ENCODE results near the gene TLCD3B. TPM values are rescaled to one million over a fixed set of nuclear protein-coding genes. Genes with fewer than 3 reads are reported as not detected.
A peak's percentile ranks its signal among the peaks of the same experiment; 100 is the strongest.

The TLCD3B gene, protein sequence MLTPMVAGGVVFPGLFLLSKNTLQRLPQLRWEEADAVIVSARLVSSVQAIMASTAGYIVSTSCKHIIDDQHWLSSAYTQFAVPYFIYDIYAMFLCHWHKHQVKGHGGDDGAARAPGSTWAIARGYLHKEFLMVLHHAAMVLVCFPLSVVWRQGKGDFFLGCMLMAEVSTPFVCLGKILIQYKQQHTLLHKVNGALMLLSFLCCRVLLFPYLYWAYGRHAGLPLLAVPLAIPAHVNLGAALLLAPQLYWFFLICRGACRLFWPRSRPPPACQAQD
- not detected for total RNA-seq
- under 1 TPM in 1 of 3 donors, not detected in 2; 0.54 TPM for polyA plus RNA-seq

DNA sequence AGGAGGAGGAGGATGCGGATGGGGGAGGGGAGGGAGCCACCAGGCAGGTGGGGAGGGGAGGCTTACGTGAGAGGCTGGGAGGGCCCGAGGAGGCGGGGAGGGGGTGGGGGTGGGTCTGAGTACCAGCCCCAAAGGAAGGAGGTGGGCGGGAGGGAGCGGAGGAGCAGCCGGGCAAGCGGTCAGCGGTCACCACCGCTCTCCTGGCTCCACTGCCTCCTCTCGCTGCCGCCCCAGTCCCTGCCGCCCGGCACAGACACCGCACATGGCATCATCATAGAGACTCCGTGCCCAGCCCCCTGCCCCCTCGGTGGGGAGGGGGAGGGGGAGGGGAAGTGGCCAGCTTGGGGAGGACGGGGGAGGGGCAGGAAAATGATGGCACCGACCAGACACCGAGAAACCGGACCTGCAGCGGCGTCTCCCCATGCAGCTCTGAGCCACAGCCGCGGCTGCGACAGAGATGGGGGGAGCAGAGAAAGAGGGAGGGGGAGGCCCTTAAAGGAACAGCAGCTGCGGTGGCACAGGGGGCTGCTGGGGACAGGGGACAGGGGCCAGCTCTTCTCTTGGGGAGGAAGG is at the start of gene TLCD3B:
Gene TLCD3B, minus strand, starts transcription at position 431 of the 573 bp plus-strand sequence. CDS start 744 bp downstream, outside the sequence.
- Histone ChIP-seq H3K4me3 (peak within 1 kb of the TSS in 1 of 4 donors; percentile 14), H3K36me3 (no peaks in the 10 kb centered on the region), H3K27ac (no peak within 1 kb of the TSS), H3K4me1 (peaks cover 0 to 13% (median 9%) of the 10 kb centered on the region in 4 donors), H3K9me3 (no peaks in the 10 kb centered on the region), H3K27me3 (peaks cover 44 to 96% (median 83%) of the 10 kb centered on the region in 3 donors)
- no peak for DNase-seq
- intact Hi-C loops (cut with DNase I) = no loop called here
- WGBS, 2 donors = 3 to 5% methylated on average over 27 of the region's 27 CpGs
- no peak for TF ChIP-seq EP300 (IDR thresholded peaks at IDR 0.05)
- TF ChIP-seq POLR2A (IDR thresholded peaks at IDR 0.05) = no peak
- TF ChIP-seq, protein P1, sequence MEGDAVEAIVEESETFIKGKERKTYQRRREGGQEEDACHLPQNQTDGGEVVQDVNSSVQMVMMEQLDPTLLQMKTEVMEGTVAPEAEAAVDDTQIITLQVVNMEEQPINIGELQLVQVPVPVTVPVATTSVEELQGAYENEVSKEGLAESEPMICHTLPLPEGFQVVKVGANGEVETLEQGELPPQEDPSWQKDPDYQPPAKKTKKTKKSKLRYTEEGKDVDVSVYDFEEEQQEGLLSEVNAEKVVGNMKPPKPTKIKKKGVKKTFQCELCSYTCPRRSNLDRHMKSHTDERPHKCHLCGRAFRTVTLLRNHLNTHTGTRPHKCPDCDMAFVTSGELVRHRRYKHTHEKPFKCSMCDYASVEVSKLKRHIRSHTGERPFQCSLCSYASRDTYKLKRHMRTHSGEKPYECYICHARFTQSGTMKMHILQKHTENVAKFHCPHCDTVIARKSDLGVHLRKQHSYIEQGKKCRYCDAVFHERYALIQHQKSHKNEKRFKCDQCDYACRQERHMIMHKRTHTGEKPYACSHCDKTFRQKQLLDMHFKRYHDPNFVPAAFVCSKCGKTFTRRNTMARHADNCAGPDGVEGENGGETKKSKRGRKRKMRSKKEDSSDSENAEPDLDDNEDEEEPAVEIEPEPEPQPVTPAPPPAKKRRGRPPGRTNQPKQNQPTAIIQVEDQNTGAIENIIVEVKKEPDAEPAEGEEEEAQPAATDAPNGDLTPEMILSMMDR (IDR thresholded peaks at IDR 0.05) = no peak
- no peak for TF ChIP-seq POLR2AphosphoS5 (IDR thresholded peaks at IDR 0.05)

DNA sequence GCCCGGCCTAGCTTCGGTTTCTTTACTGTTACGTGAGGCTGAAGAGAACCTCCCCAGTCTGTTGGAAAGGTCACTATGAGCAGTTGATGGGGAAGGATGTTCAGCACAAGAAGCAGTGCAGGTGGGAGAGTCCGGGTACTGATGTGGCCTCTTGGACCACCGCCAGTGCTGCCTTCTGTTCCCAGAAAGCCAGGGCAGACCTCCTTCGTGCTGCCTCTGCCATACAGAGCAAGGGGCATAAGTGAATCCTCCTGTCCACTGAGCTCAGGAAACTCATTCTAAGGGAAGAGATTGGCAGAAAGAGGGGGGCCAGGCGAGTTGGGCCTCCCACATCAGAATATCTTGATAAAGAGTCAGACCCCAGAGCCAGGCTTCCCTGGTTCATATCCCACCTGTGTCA is 48.4 kb upstream of the TLCD3B start:
- no peaks in the 10 kb centered on the region for H3K27me3 ChIP-seq
- no peak for TF ChIP-seq POLR2A (IDR thresholded peaks at IDR 0.05)
- TF ChIP-seq, protein P1 (IDR thresholded peaks at IDR 0.05) = no peak
- TF ChIP-seq EP300 (IDR thresholded peaks at IDR 0.05) = no peak
- TF ChIP-seq POLR2AphosphoS5 (IDR thresholded peaks at IDR 0.05) = no peak
- peaks cover 20 to 71% (median 42%) of the 10 kb centered on the region in 4 donors for H3K36me3 ChIP-seq
- H3K9me3 ChIP-seq = no peaks in the 10 kb centered on the region
- intact Hi-C loops (cut with DNase I) = no loop called here
- H3K27ac ChIP-seq = no peak overlapping the region
- DNase-seq = no peak
- H3K4me3 ChIP-seq = no peak overlapping the region
- H3K4me1 ChIP-seq = peaks cover 0 to 36% (median 30%) of the 10 kb centered on the region in 4 donors
- WGBS, 2 donors = 95% methylated on average over 7 of the region's 7 CpGs

DNA sequence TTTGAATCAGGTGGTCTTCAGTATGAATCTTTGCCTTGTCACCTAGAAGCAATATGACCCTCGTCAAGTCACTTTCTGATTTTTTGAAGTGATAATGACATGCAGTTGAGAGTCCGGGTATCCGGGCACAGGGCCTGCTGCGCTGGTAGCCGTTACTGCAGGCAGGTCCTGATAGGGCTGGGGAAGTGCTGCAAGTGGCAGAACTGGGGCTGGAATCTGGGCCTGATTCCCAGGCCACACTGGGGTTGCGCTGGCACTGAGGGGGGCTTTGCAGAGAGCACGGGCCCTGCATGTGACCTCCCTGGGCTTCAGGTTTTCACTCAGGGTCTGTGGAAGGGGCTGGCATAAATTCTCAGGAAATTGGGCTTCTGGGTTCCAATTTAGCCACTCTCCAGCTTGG is 47.7 kb upstream of the TLCD3B start:
- DNase-seq = no peak
- Histone ChIP-seq H3K27ac (no peak overlapping the region), H3K4me1 (peaks cover 0 to 36% (median 30%) of the 10 kb centered on the region in 4 donors), H3K4me3 (no peak overlapping the region), H3K27me3 (no peaks in the 10 kb centered on the region), H3K9me3 (no peaks in the 10 kb centered on the region), H3K36me3 (peaks cover 13 to 64% (median 35%) of the 10 kb centered on the region in 4 donors)
- no peak for TF ChIP-seq POLR2A (IDR thresholded peaks at IDR 0.05)
- no peak for TF ChIP-seq POLR2AphosphoS5 (IDR thresholded peaks at IDR 0.05)
- TF ChIP-seq, protein P1 (IDR thresholded peaks at IDR 0.05) = no peak
- intact Hi-C loops (cut with DNase I) = no loop called here
- WGBS, 2 donors = 91 to 93% methylated on average over 7 of the region's 7 CpGs

DNA sequence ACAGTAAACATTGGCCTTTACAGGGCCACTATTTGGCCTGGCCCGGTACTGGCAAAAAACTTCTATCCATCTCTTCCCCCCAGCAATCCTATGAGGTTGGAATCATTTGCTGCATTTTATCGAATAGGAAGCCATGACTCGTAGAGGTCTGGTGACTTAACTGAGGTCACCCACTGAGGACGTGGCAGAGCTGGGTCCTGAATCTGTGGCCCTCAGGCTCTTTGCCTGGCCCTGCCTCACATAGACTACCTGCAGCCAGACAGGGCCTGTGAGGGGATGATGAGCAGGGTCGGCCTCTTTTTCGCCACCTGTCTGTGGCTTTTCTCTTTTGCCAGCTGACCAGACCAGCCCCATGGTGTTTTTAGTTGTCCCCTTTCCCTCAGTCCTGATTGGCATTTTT is 46.6 kb upstream of the TLCD3B start:
- intact Hi-C loops (cut with DNase I) = no loop called here
- 74 to 83% methylated on average over 6 of the region's 6 CpGs for WGBS, 2 donors

More for the DNA sequence above, 46.6 kb upstream of the TLCD3B start:
- H3K4me1 ChIP-seq = peaks cover 0 to 36% (median 30%) of the 10 kb centered on the region in 4 donors
- H3K9me3 ChIP-seq = no peaks in the 10 kb centered on the region
- DNase-seq = no peak
- TF ChIP-seq POLR2AphosphoS5 (IDR thresholded peaks at IDR 0.05) = no peak
- TF ChIP-seq POLR2A (IDR thresholded peaks at IDR 0.05) = no peak
- TF ChIP-seq, protein P1 (IDR thresholded peaks at IDR 0.05) = no peak
- TF ChIP-seq EP300 (IDR thresholded peaks at IDR 0.05) = no peak
- no peak overlapping the region for H3K4me3 ChIP-seq
- H3K36me3 ChIP-seq = peaks cover 3 to 64% (median 28%) of the 10 kb centered on the region in 4 donors
- no peaks in the 10 kb centered on the region for H3K27me3 ChIP-seq
- no peak overlapping the region for H3K27ac ChIP-seq
